PC-3 (cell line): Measurements from ENCODE around the gene CERK. TPM values are rescaled to one million over a fixed set of nuclear protein-coding genes. Genes with fewer than 3 reads are reported as not detected.

ENCODE experiments used
- ATAC-seq: fragments of 200-7000 bp; cut with Tn5 transposase; 2 replicates; pipeline ENCODE4 v1.9.1; 2020; ENCODE audit warnings: mild to moderate bottlenecking, moderate library complexity
- BruUV-seq: library from RNA; stranded (reverse); fragments of 400-500 nt; replicated peaks from 2 replicates; lab custom pipeline; 2021; lab: Mats Ljungman, UMichigan
- CTCF ChIA-PET: fragments of 300-600 bp; sonication (Branson Sonifier 250); formaldehyde crosslinking; loops from one replicate; lab custom pipeline; 2022; ENCODE audit warnings: antibody characterized with exemption; lab: Charles Lee
- POLR2A ChIA-PET: fragments of 300-600 bp; sonication (Branson Sonifier 250); formaldehyde crosslinking; loops from one replicate; lab custom pipeline; 2022; ENCODE audit warnings: antibody characterized with exemption; ENCODE audit not compliant: unreplicated experiment; lab: Charles Lee
- DNase-seq: peaks from one replicate; pipeline ENCODE4 v3.0.0-alpha.2; 2015
- H2AFZ ChIP-seq: fragments of 300-600 bp; sonication (generic); 2 replicates; pipeline ENCODE4 v1.6.0; 2016; ENCODE audit warnings: antibody characterized with exemption, low read length
- H3F3A ChIP-seq: fragments of 300-600 bp; sonication (generic); one replicate; pipeline ENCODE4 v1.6.0; 2017; ENCODE audit warnings: antibody characterized with exemption, low read length, control low read depth, mild to moderate bottlenecking; ENCODE audit not compliant: unreplicated experiment
- H3K27ac ChIP-seq: fragments of 300-600 bp; sonication (generic); 2 replicates; pipeline ENCODE4 v1.5.1; 2016; ENCODE audit warnings: mild to moderate bottlenecking, low read length
- H3K27me3 ChIP-seq: fragments of 300-600 bp; sonication (generic); 2 replicates; pipeline ENCODE4 v1.6.1; 2016; ENCODE audit warnings: low read length, mixed read lengths
- H3K36me3 ChIP-seq: fragments of 300-600 bp; sonication (generic); 2 replicates; pipeline ENCODE4 v1.6.1; 2016; ENCODE audit warnings: low read depth, mixed run types, low read length, mixed read lengths
- H3K4me1 ChIP-seq: fragments of 300-600 bp; sonication (generic); 2 replicates; pipeline ENCODE4 v1.5.1; 2016; ENCODE audit warnings: low read length; ENCODE audit not compliant: insufficient read depth
- H3K4me2 ChIP-seq: fragments of 300-600 bp; sonication (generic); 2 replicates; pipeline ENCODE4 v1.6.0; 2016; ENCODE audit warnings: low read length
- H3K4me3 ChIP-seq: fragments of 300-600 bp; sonication (generic); 2 replicates; pipeline ENCODE4 v1.5.1; 2016; ENCODE audit warnings: mild to moderate bottlenecking, low read length, mixed read lengths
- H3K79me2 ChIP-seq: fragments of 300-600 bp; sonication (generic); 2 replicates; pipeline ENCODE4 v1.6.1; 2017; ENCODE audit warnings: low read length, mixed read lengths
- H3K9ac ChIP-seq: fragments of 300-600 bp; sonication (generic); 2 replicates; pipeline ENCODE4 v1.6.0; 2016; ENCODE audit warnings: mild to moderate bottlenecking, low read length
- H3K9me2 ChIP-seq: fragments of 300-600 bp; sonication (generic); replicated peaks from 2 replicates; pipeline ENCODE4 v1.6.1; 2016; ENCODE audit warnings: mixed run types, low read length, mixed read lengths
- H3K9me3 ChIP-seq: fragments of 300-600 bp; sonication (generic); 2 replicates; pipeline ENCODE4 v1.6.1; 2016; ENCODE audit warnings: low read length, mixed read lengths
- H4K20me1 ChIP-seq: fragments of 300-600 bp; sonication (generic); 2 replicates; pipeline ENCODE4 v1.6.1; 2016; ENCODE audit warnings: low read length, mixed read lengths
- CTCF ChIP-seq: fragments of 300-600 bp; sonication (generic); conservative IDR thresholded peaks from 2 replicates; pipeline ENCODE4 v1.5.1; 2017; ENCODE audit warnings: antibody characterized with exemption, low read depth, mild to moderate bottlenecking, low read length
- EZH2 ChIP-seq: fragments of 300-600 bp; sonication (generic); IDR thresholded peaks from one replicate; pipeline ENCODE4 v1.6.1; 2017; ENCODE audit warnings: antibody characterized with exemption, mild to moderate bottlenecking, low read length; ENCODE audit not compliant: unreplicated experiment
- EZH2phosphoT487 ChIP-seq: fragments of 300-600 bp; sonication (generic); IDR thresholded peaks from 2 replicates; pipeline ENCODE4 v1.6.1; 2018; ENCODE audit warnings: mild to moderate bottlenecking, antibody characterized with exemption, low read length, borderline replicate concordance
- intact Hi-C: fragments of 100-400 bp; cut with micrococcal nuclease; formaldehyde crosslinking; loops from 2 replicates; pipeline ENCODE4 v1.9.0; 2023
- total RNA-seq: library from RNA; depleted of rRNA; stranded (reverse); fragments of >200 nt; gene quantifications from 2 replicates; pipeline ENCODE4 v1.2.3, GENCODE V29; 2014

CERK gene
- total RNA-seq, 1 experiment from 2014 or later, result 21.6 TPM

GRCh38 chr22:46781291-46781690 is 43.2 kb upstream of the CERK start:
- no peak for TF ChIP-seq EZH2
- no peak for TF ChIP-seq CTCF
- TF ChIP-seq EZH2phosphoT487, result no peak
- ChIA-PET POLR2A (no interaction called here), CTCF (no interaction called here)
- H3K79me2 ChIP-seq, result peaks cover 79% of the 10 kb centered on the region
- ATAC-seq (no peak), DNase-seq (no peak)
- no TSS peak for BruUV-seq
- H3K4me3 ChIP-seq, result no peak overlapping the region
- no peaks in the 10 kb centered on the region for H3K36me3 ChIP-seq
- H3K9me3 ChIP-seq, result no peaks in the 10 kb centered on the region
- H3K27me3 ChIP-seq, result no peaks in the 10 kb centered on the region
- H3K27ac ChIP-seq, result no peak overlapping the region
- intact Hi-C loops, result no loop called here
- H3K4me2 ChIP-seq, result no peak overlapping the region
- H4K20me1 ChIP-seq, result no peaks in the 10 kb centered on the region
- no peaks in the 10 kb centered on the region for H3K9me2 ChIP-seq
- no peaks in the 10 kb centered on the region for H3F3A ChIP-seq
- no peaks in the 10 kb centered on the region for H3K4me1 ChIP-seq
- H3K9ac ChIP-seq, result no peak overlapping the region
- H2AFZ ChIP-seq, result no peak overlapping the region

GRCh38 chr22:46780453-46780852 is 42.4 kb upstream of the CERK start:
- no peaks in the 10 kb centered on the region for H3K27me3 ChIP-seq
- H3K4me2 ChIP-seq, result no peak overlapping the region
- no peaks in the 10 kb centered on the region for H3F3A ChIP-seq
- H3K36me3 ChIP-seq, result no peaks in the 10 kb centered on the region
- no peak overlapping the region for H3K27ac ChIP-seq
- H4K20me1 ChIP-seq, result no peaks in the 10 kb centered on the region
- no peak overlapping the region for H3K4me3 ChIP-seq
- BruUV-seq, result no TSS peak
- no peak for TF ChIP-seq EZH2phosphoT487
- no peak for TF ChIP-seq CTCF
- no peak for TF ChIP-seq EZH2
- ChIA-PET POLR2A (no interaction called here), CTCF (no interaction called here)
- intact Hi-C loops, result no loop called here
- no peak for ATAC-seq
- H3K9me3 ChIP-seq, result no peaks in the 10 kb centered on the region
- no peak overlapping the region for H3K9ac ChIP-seq
- H2AFZ ChIP-seq, result no peak overlapping the region
- no peaks in the 10 kb centered on the region for H3K9me2 ChIP-seq
- H3K79me2 ChIP-seq, result peaks cover 79% of the 10 kb centered on the region
- no peak for DNase-seq
- H3K4me1 ChIP-seq, result peaks cover 5% of the 10 kb centered on the region

DNA sequence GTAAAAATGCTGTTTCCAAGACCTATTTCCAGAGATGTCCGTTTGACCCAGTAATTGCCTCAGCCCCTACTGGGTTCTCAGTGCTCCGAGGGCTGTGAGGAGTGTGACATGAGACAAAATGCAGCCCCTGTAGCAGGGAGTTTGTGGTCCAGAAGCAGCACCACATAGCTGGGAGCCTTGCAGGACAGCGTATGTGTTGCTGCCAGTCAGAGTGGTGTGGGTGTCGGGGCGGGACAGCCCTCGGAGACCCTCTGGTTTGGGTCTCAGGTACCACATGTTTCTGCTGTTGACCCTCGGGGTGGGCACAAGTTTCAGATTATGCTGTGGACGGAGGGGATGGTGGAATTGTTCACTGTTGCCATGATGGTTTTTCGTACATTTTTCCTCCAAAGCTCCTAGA is 41.6 kb upstream of the CERK start:
- H4K20me1 ChIP-seq, result no peaks in the 10 kb centered on the region
- no peak overlapping the region for H3K9ac ChIP-seq
- peaks cover 79% of the 10 kb centered on the region for H3K79me2 ChIP-seq
- H3K36me3 ChIP-seq, result no peaks in the 10 kb centered on the region
- ATAC-seq (no peak), DNase-seq (no peak)
- no peaks in the 10 kb centered on the region for H3K27me3 ChIP-seq
- H3K4me2 ChIP-seq, result no peak overlapping the region
- no TSS peak for BruUV-seq
- H3F3A ChIP-seq, result no peaks in the 10 kb centered on the region
- ChIA-PET CTCF (no interaction called here), POLR2A (no interaction called here)
- H3K4me1 ChIP-seq, result peaks cover 11% of the 10 kb centered on the region
- no peaks in the 10 kb centered on the region for H3K9me3 ChIP-seq
- no peak overlapping the region for H2AFZ ChIP-seq
- TF ChIP-seq EZH2 (no peak), EZH2phosphoT487 (no peak), CTCF (no peak)
- no peak overlapping the region for H3K27ac ChIP-seq
- H3K4me3 ChIP-seq, result no peak overlapping the region
- intact Hi-C loops, result no loop called here
- H3K9me2 ChIP-seq, result no peaks in the 10 kb centered on the region
